HL-60/S4 treated with retinoic acid at 250 ng/mL for 4 days and 3 days (cell line): ENCODE results near the gene POR.
"Not testable (repeated sequence)": the region's sequence is repeated elsewhere in the genome, so short reads cannot be mapped to it uniquely, and the experiment has no call there.

Experiments used
- in situ Hi-C: fragments of 300-500 bp; cut with MboI; formaldehyde crosslinking; loops from 2 replicates; pipeline ENCODE4 v1.7.0; 2022; ENCODE audit warnings: low sequenced_read_pairs

POR gene

GRCh38 chr7:76016191-76016947 is 101.4 kb downstream of the POR start:
- in situ Hi-C loops = loop anchor here (25.0 kb wide), 1 partner anchor 379 kb away; no protein-coding TSS in a partner anchor

DNA sequence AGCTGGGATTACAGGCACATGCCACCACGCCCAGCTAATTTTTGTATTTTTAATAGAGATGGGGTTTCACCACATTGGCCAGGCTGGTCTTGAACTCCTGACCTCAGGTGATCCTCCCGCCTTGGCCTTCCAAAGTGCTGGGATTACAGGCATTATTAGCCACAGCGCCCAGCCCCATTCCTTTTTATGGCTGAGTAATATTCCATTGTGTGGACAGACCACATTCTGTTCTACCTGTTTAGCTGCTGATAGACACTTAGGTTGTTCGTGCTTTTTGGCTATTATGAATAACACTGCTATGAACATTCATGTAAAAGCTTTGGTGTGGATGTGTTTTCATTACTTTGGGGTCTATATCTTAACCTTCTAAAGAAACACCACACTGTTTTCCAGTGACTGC is 103.6 kb downstream of the POR start:
- in situ Hi-C loops = loop anchor here (25.0 kb wide), 1 partner anchor 381 kb away; no protein-coding TSS in a partner anchor

DNA sequence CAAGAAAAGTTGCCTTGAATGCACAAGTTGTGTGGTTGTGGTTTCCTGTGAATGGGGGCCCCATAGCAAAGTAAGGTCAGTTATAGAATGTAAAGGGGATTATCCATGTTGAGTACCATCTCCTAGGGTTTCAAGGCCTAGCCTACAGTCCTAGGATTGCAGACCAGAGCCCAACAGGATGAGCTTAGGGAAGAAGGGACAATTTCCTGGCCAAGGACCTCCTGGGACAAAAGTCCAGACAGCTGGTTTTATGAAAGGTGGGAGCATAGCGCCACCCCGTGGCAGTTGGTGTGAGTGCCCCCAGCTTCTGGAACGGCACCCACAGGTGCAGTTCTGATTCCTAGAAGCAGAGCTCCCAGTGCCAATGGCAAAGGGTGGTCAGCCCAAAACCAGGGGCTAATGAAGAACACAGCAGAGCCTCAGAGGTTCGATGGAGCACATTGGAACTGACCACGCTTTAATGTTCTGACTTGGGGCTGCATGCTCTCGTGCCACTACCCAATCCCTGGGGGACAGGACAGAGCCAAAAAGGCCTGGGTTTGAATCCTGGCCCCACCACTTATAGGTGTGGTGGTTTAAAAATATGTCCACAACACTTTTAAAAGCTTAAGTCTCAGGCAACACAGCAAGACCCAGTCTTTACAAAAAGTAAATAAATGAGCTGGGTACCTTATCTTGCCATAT is 105.2 kb downstream of the POR start:
- in situ Hi-C loops = loop anchor here (25.0 kb wide), 1 partner anchor 383 kb away; no protein-coding TSS in a partner anchor

DNA sequence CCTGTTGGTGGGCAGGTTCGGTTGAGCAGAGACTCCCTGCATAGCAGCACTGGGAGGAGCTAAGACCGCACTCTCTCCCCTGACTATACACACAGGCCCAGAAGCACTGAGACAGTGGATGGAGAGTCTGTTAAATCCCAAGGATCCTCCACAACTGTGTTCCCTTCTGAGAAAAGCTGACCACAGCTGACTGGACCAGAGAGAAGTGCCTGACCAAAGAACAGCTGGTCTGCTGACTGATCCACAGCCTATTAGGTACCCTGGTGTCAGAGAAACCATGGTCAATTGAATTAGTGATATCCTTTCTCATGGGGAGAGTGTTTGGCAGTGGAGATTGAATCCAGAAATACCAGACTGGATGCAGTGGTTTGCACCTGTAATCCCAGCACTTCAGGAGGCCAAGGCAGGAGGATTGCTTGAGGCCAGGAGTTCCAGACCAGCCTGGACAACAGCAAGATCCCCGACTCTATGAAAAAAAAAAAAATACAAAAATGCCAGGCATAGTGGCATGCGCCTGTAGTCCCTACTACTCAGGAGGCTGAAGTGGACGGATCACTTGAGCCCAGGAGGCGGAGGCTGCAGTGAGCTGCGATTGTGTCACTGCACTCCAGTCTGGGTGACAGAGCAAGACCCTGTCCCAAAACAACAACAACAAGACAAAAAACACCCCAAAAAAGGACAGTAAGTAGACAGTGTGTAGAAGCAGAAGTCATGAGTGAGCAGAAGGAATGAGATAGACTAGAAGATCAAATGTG is 107.2 kb downstream of the POR start:
- in situ Hi-C loops = loop anchor here (25.0 kb wide), 1 partner anchor 385 kb away; no protein-coding TSS in a partner anchor

- in situ Hi-C loops = loop anchor here (25.0 kb wide), 1 partner anchor 386 kb away; no protein-coding TSS in a partner anchor
Observed at GRCh38 chr7:76023002-76023401, 108.0 kb downstream of the POR start.

DNA sequence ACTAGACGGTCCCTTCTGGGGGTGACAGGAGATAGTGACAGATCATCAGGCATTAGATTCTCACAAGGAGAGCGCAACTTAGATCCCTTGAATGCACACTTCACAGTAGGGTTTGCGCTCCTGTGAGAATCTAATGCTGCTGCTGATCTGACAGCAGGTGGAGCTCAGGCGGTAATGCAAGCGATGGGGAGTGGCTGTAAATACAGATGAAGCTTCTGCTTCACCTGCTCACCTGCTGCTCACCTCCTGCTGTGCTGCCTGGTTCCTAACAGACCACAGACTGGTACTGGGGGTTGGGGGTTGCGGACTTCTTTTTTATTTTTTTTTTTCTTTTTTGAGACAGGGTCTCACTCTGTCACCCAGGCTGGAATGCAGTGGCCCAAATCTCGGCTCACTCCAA is 114.7 kb downstream of the POR start:
- in situ Hi-C loops = not testable (repeated sequence)

- in situ Hi-C loops = no loop called here
Observed at GRCh38 chr7:76031964-76032363, 117.0 kb downstream of the POR start.
